Muscle layer of colon (tissue), 2 donors: ENCODE measurements around the gene SELENOI.
"Not testable (repeated sequence)": the region's sequence is repeated elsewhere in the genome, so short reads cannot be mapped to it uniquely, and the experiment has no call there.

ENCODE experiments used
- H3K27ac ChIP-seq: one replicate; pipeline ENCODE4 v1.7.0; 2013; ENCODE audit warnings: low read depth, mild to moderate bottlenecking, low read length, moderate library complexity
- H3K27me3 ChIP-seq, 2 donors: one replicate each; pipeline ENCODE4 v1.7.0; 2013; ENCODE audit warnings: low read length in 2 of 2, mild to moderate bottlenecking in 2 of 2; ENCODE audit not compliant: insufficient read depth in 2 of 2, control insufficient read depth in 1 of 2
- H3K36me3 ChIP-seq: one replicate; pipeline ENCODE4 v1.7.0; 2013; ENCODE audit warnings: mild to moderate bottlenecking, low read length; ENCODE audit not compliant: insufficient read depth
- H3K4me1 ChIP-seq: one replicate; pipeline ENCODE4 v1.7.0; 2013; ENCODE audit warnings: mild to moderate bottlenecking, low read length; ENCODE audit not compliant: insufficient read depth
- H3K4me3 ChIP-seq, 2 donors: one replicate each; pipeline ENCODE4 v1.7.0; 2013; ENCODE audit warnings: low read length in 2 of 2, low read depth in 1 of 2, mild to moderate bottlenecking in 1 of 2, moderate library complexity in 1 of 2
- H3K9ac ChIP-seq: one replicate; pipeline ENCODE4 v1.7.0; 2013; ENCODE audit warnings: low read length
- H3K9me3 ChIP-seq: one replicate; pipeline ENCODE4 v1.7.0; 2013; ENCODE audit warnings: mild to moderate bottlenecking, low read length
- donor health status: abdominal sarcoma.
- donor health status: Adenocarcinoma of cecum.

The SELENOI gene

GRCh38 chr2:26364669-26365068 lies 18.7 kb downstream of the SELENOI start:
- no peaks in the 10 kb centered on the region for H3K27me3 ChIP-seq
- no peak overlapping the region for H3K27ac ChIP-seq
- H3K36me3 ChIP-seq: peaks cover 4% of the 10 kb centered on the region
- H3K9ac ChIP-seq: no peak overlapping the region
- H3K4me1 ChIP-seq: no peaks in the 10 kb centered on the region
- H3K4me3 ChIP-seq: no peak overlapping the region
- no peaks in the 10 kb centered on the region for H3K9me3 ChIP-seq

- Histone ChIP-seq H3K4me3 (no peak overlapping the region), H3K9me3 (no peaks in the 10 kb centered on the region), H3K27ac (no peak overlapping the region), H3K27me3 (no peaks in the 10 kb centered on the region), H3K36me3 (peaks cover 5% of the 10 kb centered on the region), H3K4me1 (no peaks in the 10 kb centered on the region), H3K9ac (no peak overlapping the region)
These were observed 21.0 kb downstream of the SELENOI start for GRCh38 chr2:26366957-26367356.

- not testable (repeated sequence) for H3K9ac ChIP-seq, H3K4me1 ChIP-seq, H3K36me3 ChIP-seq, H3K9me3 ChIP-seq, H3K27me3 ChIP-seq, H3K27ac ChIP-seq, H3K4me3 ChIP-seq
These were observed 23.7 kb downstream of the SELENOI start for GRCh38 chr2:26369664-26370063.

GRCh38 chr2:26370909-26371308 lies 25.0 kb downstream of the SELENOI start:
- not testable (repeated sequence) for H3K9ac ChIP-seq
- H3K36me3 ChIP-seq: peaks cover 13% of the 10 kb centered on the region

GRCh38 chr2:26376799-26377198 lies 30.9 kb downstream of the SELENOI start:
- H3K27ac ChIP-seq: no peak overlapping the region
- no peaks in the 10 kb centered on the region for H3K27me3 ChIP-seq
- H3K9ac ChIP-seq: no peak overlapping the region
- peaks cover 16% of the 10 kb centered on the region for H3K36me3 ChIP-seq
- no peaks in the 10 kb centered on the region for H3K9me3 ChIP-seq
- H3K4me1 ChIP-seq: no peaks in the 10 kb centered on the region
- H3K4me3 ChIP-seq: no peak overlapping the region

More at GRCh38 chr2:26370909-26371308, 25.0 kb downstream of the SELENOI start:
- not testable (repeated sequence) for H3K27ac ChIP-seq, H3K27me3 ChIP-seq, H3K4me1 ChIP-seq, H3K4me3 ChIP-seq, H3K9me3 ChIP-seq

GRCh38 chr2:26380281-26380680 lies 34.3 kb downstream of the SELENOI start:
- H3K9ac ChIP-seq: no peak overlapping the region
- H3K27ac ChIP-seq: no peak overlapping the region
- no peaks in the 10 kb centered on the region for H3K4me1 ChIP-seq
- H3K36me3 ChIP-seq: peaks cover 8% of the 10 kb centered on the region
- no peaks in the 10 kb centered on the region for H3K9me3 ChIP-seq
- no peaks in the 10 kb centered on the region for H3K27me3 ChIP-seq
- no peak overlapping the region for H3K4me3 ChIP-seq

- Histone ChIP-seq H3K4me1 (no peaks in the 10 kb centered on the region), H3K9ac (no peak overlapping the region), H3K36me3 (no peaks in the 10 kb centered on the region)
These were observed 36.6 kb downstream of the SELENOI start for GRCh38 chr2:26382564-26382963.

GRCh38 chr2:26384183-26384582 lies 38.2 kb downstream of the SELENOI start:
- Histone ChIP-seq H3K36me3 (peaks cover 7% of the 10 kb centered on the region), H3K9me3 (no peaks in the 10 kb centered on the region), H3K9ac (no peak overlapping the region)

More at GRCh38 chr2:26382564-26382963, 36.6 kb downstream of the SELENOI start:
- no peaks in the 10 kb centered on the region for H3K27me3 ChIP-seq
- H3K9me3 ChIP-seq: no peaks in the 10 kb centered on the region
- H3K4me3 ChIP-seq: no peak overlapping the region
- H3K27ac ChIP-seq: no peak overlapping the region

GRCh38 chr2:26384597-26384996 lies 38.7 kb downstream of the SELENOI start:
- Histone ChIP-seq H3K4me3 (no peak overlapping the region), H3K4me1 (no peaks in the 10 kb centered on the region), H3K9ac (no peak overlapping the region), H3K9me3 (no peaks in the 10 kb centered on the region), H3K36me3 (peaks cover 9% of the 10 kb centered on the region), H3K27ac (no peak overlapping the region), H3K27me3 (no peaks in the 10 kb centered on the region)

More at GRCh38 chr2:26384183-26384582, 38.2 kb downstream of the SELENOI start:
- Histone ChIP-seq H3K27ac (no peak overlapping the region), H3K27me3 (no peaks in the 10 kb centered on the region), H3K4me1 (no peaks in the 10 kb centered on the region), H3K4me3 (no peak overlapping the region)

- H3K27ac ChIP-seq: no peak overlapping the region
- H3K9me3 ChIP-seq: no peaks in the 10 kb centered on the region
- no peaks in the 10 kb centered on the region for H3K27me3 ChIP-seq
- no peak overlapping the region for H3K4me3 ChIP-seq
- H3K4me1 ChIP-seq: no peaks in the 10 kb centered on the region
- no peak overlapping the region for H3K9ac ChIP-seq
- H3K36me3 ChIP-seq: peaks cover 9% of the 10 kb centered on the region
These were observed 41.2 kb downstream of the SELENOI start for GRCh38 chr2:26387189-26387588.

GRCh38 chr2:26394694-26395093 lies 48.8 kb downstream of the SELENOI start:
- Histone ChIP-seq H3K36me3 (peaks cover 5% of the 10 kb centered on the region), H3K9me3 (no peaks in the 10 kb centered on the region)

GRCh38 chr2:26395394-26395793 lies 49.5 kb downstream of the SELENOI start:
- Histone ChIP-seq H3K27ac (no peak overlapping the region), H3K36me3 (peaks cover 5% of the 10 kb centered on the region), H3K9me3 (no peaks in the 10 kb centered on the region), H3K9ac (no peak overlapping the region), H3K27me3 (no peaks in the 10 kb centered on the region), H3K4me1 (no peaks in the 10 kb centered on the region), H3K4me3 (no peak overlapping the region)

More at GRCh38 chr2:26394694-26395093, 48.8 kb downstream of the SELENOI start:
- no peak overlapping the region for H3K9ac ChIP-seq
- no peak overlapping the region for H3K27ac ChIP-seq
- no peak overlapping the region for H3K4me3 ChIP-seq
- H3K27me3 ChIP-seq: no peaks in the 10 kb centered on the region
- H3K4me1 ChIP-seq: no peaks in the 10 kb centered on the region
